HepG2 (cell line): ENCODE data around the gene KRT14. TPM values are rescaled to one million over a fixed set of nuclear protein-coding genes. Genes with fewer than 3 reads are reported as not detected.

Experiments used
- ASH2L ChIP-seq: fragments of 300-600, 200-600 bp; sonication (generic); IDR thresholded peaks from 2 replicates; pipeline ENCODE4 v1.7.0; 2017; ENCODE audit warnings: low read depth, mild to moderate bottlenecking, moderate library complexity, mixed read lengths, low read length; ENCODE audit not compliant: insufficient read length
- BCL6 ChIP-seq: IDR thresholded peaks from 2 replicates; pipeline ENCODE4 v1.6.1; 2016; ENCODE audit warnings: missing genetic modification reagents, missing compliant biosample characterization
- FOXJ3 ChIP-seq: sonication (generic); formaldehyde crosslinking; IDR thresholded peaks from 2 replicates; pipeline ENCODE4 v1.4.0; 2020; ENCODE audit warnings: missing genetic modification reagents, mild to moderate bottlenecking, borderline replicate concordance
- HDAC2 ChIP-seq: sonication (generic); formaldehyde crosslinking; IDR thresholded peaks from 2 replicates; pipeline ENCODE4 v1.4.0; 2020; ENCODE audit warnings: missing genetic modification reagents
- HHEX ChIP-seq: IDR thresholded peaks from 2 replicates; pipeline ENCODE4 v1.6.1; 2016; ENCODE audit warnings: control low read depth
- JUN ChIP-seq: sonication (generic); formaldehyde crosslinking; IDR thresholded peaks from 2 replicates; pipeline ENCODE4 v1.4.0; 2020; ENCODE audit warnings: mild to moderate bottlenecking, missing genetic modification reagents
- KAT2B ChIP-seq: fragments of 150-350 bp; IDR thresholded peaks from 2 replicates; pipeline ENCODE4 v1.6.1; 2014; ENCODE audit warnings: low read depth, low read length, borderline replicate concordance
- MXI1 ChIP-seq: IDR thresholded peaks from 3 replicates; pipeline ENCODE4 v1.6.1; 2012; ENCODE audit warnings: low read depth, low read length, inconsistent platforms, borderline replicate concordance
- RFX1 ChIP-seq: fragments of 450-650 bp; IDR thresholded peaks from 2 replicates; pipeline ENCODE4 v1.6.1; 2017
- WIZ ChIP-seq: sonication (generic); formaldehyde crosslinking; IDR thresholded peaks from 2 replicates; pipeline ENCODE4 v1.5.1; 2020; ENCODE audit warnings: mild to moderate bottlenecking, missing genetic modification reagents
- XRCC5 ChIP-seq: fragments of 200-400 bp; formaldehyde crosslinking; optimal IDR thresholded peaks from 2 replicates; pipeline ENCODE3; 2017; ENCODE audit warnings: mild to moderate bottlenecking, low read length
- ZC3H4 ChIP-seq: sonication (generic); formaldehyde crosslinking; IDR thresholded peaks from 2 replicates; pipeline ENCODE4 v1.4.0; 2020; ENCODE audit warnings: missing genetic modification reagents, borderline replicate concordance
- ZIK1 ChIP-seq: sonication (generic); formaldehyde crosslinking; IDR thresholded peaks from 2 replicates; pipeline ENCODE4 v1.5.0; 2020; ENCODE audit warnings: mild to moderate bottlenecking, low read depth, missing genetic modification reagents, borderline replicate concordance
- ZNF205 ChIP-seq: IDR thresholded peaks from 2 replicates; pipeline ENCODE4 v1.6.1; 2018; ENCODE audit warnings: missing biosample characterization, missing genetic modification reagents
- ZNF253 ChIP-seq: sonication (generic); formaldehyde crosslinking; IDR thresholded peaks from 2 replicates; pipeline ENCODE4 v1.8.0; 2022; ENCODE audit warnings: mild to moderate bottlenecking, missing genetic modification reagents, borderline replicate concordance
- ZNF432 ChIP-seq: sonication (generic); formaldehyde crosslinking; IDR thresholded peaks from 2 replicates; pipeline ENCODE4 v1.5.0; 2020; ENCODE audit warnings: missing genetic modification reagents, mild to moderate bottlenecking, borderline replicate concordance
- ZNF678 ChIP-seq: sonication (generic); formaldehyde crosslinking; IDR thresholded peaks from 2 replicates; pipeline ENCODE4 v1.4.0; 2020; ENCODE audit warnings: mild to moderate bottlenecking, missing genetic modification reagents
- ZSCAN9 ChIP-seq: IDR thresholded peaks from 2 replicates; pipeline ENCODE4 v1.6.1; 2016; ENCODE audit warnings: borderline replicate concordance
- polyA plus RNA-seq, 8 experiments: library from polyadenylated mRNA; depleted of rRNA in 3 of 8; stranded (reverse) in 7 of 8; unstranded in 1 of 8; fragments of >200 nt; fragmentation: Illumina TruSeq in 4 of 8; extraction: Trizol in 4 of 8; gene quantifications; 2 replicates each; pipeline versions ENCODE4 v1.2.1 to v1.2.3, GENCODE V29; 2011 to 2016; ENCODE audit warnings: low read depth in 4 of 8, missing spikeins in 1 of 8, mixed read lengths in 1 of 8; ENCODE audit not compliant: insufficient read depth in 1 of 8
- total RNA-seq, 5 experiments: library from RNA; depleted of rRNA; stranded (reverse); fragments of >200 nt; fragmentation: Illumina TruSeq; extraction: Trizol; gene quantifications; 2 replicates each; pipeline ENCODE4 v1.2.3, GENCODE V29; 2016; ENCODE audit warnings: low read depth in 1 of 5
- TF ChIP-seq, protein P1 (sequence below): sonication (generic); formaldehyde crosslinking; conservative IDR thresholded peaks from 2 replicates; pipeline ENCODE4 v1.8.0; 2022; ENCODE audit warnings: low read depth, missing genetic modification reagents
- TF ChIP-seq, protein P2 (sequence below): sonication (generic); formaldehyde crosslinking; IDR thresholded peaks from 2 replicates; pipeline ENCODE4 v1.5.0; 2020; ENCODE audit warnings: missing genetic modification reagents
- TF ChIP-seq, protein P3 (sequence below): sonication (generic); formaldehyde crosslinking; IDR thresholded peaks from 2 replicates; pipeline ENCODE4 v1.4.0; 2020; ENCODE audit warnings: missing genetic modification reagents, low read depth, mild to moderate bottlenecking, borderline replicate concordance
- TF ChIP-seq, protein P4 (sequence below): sonication (generic); formaldehyde crosslinking; IDR thresholded peaks from 2 replicates; pipeline ENCODE4 v1.4.0; 2020; ENCODE audit warnings: missing genetic modification reagents
- TF ChIP-seq, protein P5 (sequence below): sonication (generic); formaldehyde crosslinking; IDR thresholded peaks from 2 replicates; pipeline ENCODE4 v1.9.0; 2022; ENCODE audit warnings: low read depth, missing genetic modification reagents
- TF ChIP-seq, protein P6 (sequence below): sonication (generic); formaldehyde crosslinking; IDR thresholded peaks from 2 replicates; pipeline ENCODE4 v1.4.0; 2020; ENCODE audit warnings: missing genetic modification reagents

The KRT14 gene
- total and polyA plus RNA-seq, 2 of the 13 experiments (the other 11 are each of a cell fraction or from before 2014, with no cell fraction given): 0.09 TPM; not detected in 1

DNA sequence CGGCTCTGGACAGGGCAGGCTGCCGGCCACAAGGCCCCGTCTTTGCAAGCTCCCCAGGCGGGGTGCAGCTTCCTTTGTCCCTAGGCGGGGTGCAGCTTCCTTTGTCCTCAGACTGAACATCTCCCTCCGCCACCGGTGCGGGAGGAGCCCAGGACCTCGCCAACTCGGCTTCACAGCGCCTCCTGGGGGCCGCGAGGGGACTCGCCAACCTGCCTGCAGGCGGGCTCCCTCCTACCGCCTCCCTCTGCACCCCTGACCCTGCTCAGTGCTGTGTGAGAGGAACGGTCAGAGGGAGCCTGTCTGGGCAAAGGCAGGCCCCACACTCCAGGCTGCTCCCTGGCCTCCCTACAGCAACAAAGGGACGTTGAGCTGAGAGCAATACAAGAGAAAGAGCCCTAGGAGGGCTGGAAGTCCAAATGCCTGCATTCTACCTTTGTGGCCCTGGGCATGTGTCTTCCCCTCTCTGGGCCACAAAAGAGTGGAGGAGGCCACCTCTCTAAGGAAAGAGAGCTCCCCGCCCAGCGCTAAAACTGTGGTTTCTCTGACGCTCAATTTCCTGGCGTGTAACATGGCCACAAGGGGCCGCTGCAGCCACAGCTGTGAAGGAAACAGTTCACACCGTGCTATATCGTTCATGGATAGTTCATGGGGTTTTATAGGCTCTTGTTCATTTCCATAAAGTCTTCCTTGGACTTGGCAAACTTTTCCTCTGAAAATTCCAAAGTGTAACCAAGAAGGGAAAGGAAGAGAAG lies 37.7 kb downstream of the KRT14 start (continued):
- TF ChIP-seq, protein P1, sequence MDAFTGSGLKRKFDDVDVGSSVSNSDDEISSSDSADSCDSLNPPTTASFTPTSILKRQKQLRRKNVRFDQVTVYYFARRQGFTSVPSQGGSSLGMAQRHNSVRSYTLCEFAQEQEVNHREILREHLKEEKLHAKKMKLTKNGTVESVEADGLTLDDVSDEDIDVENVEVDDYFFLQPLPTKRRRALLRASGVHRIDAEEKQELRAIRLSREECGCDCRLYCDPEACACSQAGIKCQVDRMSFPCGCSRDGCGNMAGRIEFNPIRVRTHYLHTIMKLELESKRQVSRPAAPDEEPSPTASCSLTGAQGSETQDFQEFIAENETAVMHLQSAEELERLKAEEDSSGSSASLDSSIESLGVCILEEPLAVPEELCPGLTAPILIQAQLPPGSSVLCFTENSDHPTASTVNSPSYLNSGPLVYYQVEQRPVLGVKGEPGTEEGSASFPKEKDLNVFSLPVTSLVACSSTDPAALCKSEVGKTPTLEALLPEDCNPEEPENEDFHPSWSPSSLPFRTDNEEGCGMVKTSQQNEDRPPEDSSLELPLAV (CRISPR knock-in tag): no peak
- TF ChIP-seq JUN (CRISPR knock-in tag) (no peak), ZNF253 (no peak), HHEX (CRISPR knock-in tag) (no peak), KAT2B (no peak), ZNF678 (no peak), FOXJ3 (no peak), ASH2L (no peak), XRCC5 (peak; percentile 94), BCL6 (CRISPR knock-in tag) (0 out of 2 replicates have a peak, but pooled peaks have one; percentile 5), HDAC2 (CRISPR knock-in tag) (no peak), ZIK1 (CRISPR knock-in tag) (peak; percentile 88; the same call in 1 of the 2 replicates), ZSCAN9 (CRISPR knock-in tag) (no peak; the same call in 1 of the 2 replicates), WIZ (CRISPR knock-in tag) (no peak), ZNF205 (CRISPR knock-in tag) (peak; percentile 69), ZNF432 (CRISPR knock-in tag) (no peak), MXI1 (no peak), ZC3H4 (no peak; the same call in 1 of the 2 replicates), RFX1 (no peak)
- TF ChIP-seq, protein P2, sequence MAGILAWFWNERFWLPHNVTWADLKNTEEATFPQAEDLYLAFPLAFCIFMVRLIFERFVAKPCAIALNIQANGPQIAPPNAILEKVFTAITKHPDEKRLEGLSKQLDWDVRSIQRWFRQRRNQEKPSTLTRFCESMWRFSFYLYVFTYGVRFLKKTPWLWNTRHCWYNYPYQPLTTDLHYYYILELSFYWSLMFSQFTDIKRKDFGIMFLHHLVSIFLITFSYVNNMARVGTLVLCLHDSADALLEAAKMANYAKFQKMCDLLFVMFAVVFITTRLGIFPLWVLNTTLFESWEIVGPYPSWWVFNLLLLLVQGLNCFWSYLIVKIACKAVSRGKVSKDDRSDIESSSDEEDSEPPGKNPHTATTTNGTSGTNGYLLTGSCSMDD (CRISPR knock-in tag): no peak
- TF ChIP-seq, protein P3, sequence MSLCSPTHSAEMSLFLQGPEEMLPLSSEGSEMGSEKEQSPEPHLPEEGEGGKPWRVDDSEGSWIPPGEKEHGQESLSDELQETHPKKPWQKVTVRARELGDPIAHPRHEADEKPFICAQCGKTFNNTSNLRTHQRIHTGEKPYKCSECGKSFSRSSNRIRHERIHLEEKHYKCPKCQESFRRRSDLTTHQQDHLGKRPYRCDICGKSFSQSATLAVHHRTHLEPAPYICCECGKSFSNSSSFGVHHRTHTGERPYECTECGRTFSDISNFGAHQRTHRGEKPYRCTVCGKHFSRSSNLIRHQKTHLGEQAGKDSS: peak; percentile 99
- TF ChIP-seq, protein P4, sequence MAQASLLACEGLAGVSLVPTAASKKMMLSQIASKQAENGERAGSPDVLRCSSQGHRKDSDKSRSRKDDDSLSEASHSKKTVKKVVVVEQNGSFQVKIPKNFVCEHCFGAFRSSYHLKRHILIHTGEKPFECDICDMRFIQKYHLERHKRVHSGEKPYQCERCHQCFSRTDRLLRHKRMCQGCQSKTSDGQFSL (CRISPR knock-in tag): no peak
- TF ChIP-seq, protein P5, sequence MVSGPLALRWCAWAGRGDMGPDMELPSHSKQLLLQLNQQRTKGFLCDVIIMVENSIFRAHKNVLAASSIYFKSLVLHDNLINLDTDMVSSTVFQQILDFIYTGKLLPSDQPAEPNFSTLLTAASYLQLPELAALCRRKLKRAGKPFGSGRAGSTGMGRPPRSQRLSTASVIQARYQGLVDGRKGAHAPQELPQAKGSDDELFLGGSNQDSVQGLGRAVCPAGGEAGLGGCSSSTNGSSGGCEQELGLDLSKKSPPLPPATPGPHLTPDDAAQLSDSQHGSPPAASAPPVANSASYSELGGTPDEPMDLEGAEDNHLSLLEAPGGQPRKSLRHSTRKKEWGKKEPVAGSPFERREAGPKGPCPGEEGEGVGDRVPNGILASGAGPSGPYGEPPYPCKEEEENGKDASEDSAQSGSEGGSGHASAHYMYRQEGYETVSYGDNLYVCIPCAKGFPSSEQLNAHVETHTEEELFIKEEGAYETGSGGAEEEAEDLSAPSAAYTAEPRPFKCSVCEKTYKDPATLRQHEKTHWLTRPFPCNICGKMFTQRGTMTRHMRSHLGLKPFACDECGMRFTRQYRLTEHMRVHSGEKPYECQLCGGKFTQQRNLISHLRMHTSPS (CRISPR knock-in tag): no peak; the same call in 1 of the 2 replicates
- TF ChIP-seq, protein P6, sequence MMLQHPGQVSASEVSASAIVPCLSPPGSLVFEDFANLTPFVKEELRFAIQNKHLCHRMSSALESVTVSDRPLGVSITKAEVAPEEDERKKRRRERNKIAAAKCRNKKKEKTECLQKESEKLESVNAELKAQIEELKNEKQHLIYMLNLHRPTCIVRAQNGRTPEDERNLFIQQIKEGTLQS (CRISPR knock-in tag): no peak; the same call in 1 of the 2 replicates
